SW 1271 (cell line): Measurements from ENCODE around the gene LRMDA.
"Not testable (repeated sequence)": the region's sequence is repeated elsewhere in the genome, so short reads cannot be mapped to it uniquely, and the experiment has no call there.

ENCODE experiments used
- DNase-seq, 2 experiments: peaks; one replicate each; lab custom pipeline; 2025; lab: John Stamatoyannopoulos, UW

LRMDA gene

DNA sequence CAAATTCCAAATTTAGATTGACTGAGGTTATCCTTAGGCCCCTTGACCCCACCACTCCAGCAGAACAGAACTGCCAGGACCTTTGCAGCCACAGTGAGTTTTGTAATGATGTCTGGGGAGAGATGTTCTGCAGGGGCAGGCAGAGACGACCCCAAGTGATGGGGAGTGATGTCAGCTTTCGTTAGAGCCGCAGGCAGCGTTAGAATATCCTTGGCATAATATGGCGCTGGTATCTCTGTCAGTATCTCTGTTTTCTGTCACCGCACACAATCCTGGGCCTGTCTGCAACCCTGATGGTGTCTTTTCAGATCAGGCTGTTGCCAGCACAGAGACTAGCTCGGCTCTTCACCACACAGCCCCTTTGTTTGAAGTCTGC lies 1122.6 kb downstream of the LRMDA start:
- no peak for DNase-seq

DNA sequence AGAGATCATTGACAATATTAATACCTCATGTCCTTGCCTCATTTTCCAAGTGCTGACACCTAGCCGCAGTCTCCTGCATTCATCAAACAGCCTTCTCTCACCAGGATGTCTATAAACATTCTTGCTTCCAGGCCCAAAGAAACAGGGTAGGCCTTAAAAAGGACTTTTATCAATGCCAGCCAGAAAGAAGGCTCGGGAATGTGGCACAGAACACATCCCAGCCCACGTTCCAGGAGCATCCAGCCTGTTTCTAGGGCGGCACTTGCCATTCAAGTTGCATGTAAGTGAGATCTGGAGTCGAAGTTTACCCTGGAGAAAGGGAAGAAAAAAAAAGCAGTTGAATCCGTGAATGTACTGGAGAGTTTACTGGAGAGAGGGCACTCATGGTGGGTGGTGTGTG lies 1123.1 kb downstream of the LRMDA start:
- DNase-seq = no peak

DNA sequence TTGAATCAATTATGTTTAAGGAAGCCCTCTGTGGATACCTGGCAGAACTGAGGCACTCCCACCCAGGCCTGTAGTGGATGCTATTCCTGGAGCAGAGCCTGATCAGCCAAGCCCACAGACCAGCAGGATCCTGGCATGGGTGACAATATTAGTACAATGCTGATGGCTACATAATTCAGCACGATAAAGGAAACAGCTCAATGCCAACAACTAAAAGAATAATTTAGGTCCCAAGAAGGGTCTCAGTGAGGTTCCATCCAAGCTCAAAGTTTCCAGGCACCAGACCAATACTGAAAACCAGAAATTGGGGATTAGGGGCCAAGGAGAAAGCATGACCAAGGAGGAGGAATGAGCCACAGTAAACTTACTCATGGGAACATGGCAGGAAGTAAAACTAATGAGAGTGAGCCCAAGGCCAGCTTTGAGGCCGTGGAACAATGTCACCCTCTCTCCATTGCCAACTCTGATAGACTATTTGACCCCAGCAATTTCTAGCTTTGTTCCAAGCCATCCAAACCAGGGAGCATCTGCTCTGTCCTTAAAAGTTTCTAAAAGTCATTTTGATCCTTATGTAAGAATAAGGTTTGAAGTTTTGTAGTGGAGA lies 1123.7 kb downstream of the LRMDA start:
- no peak for DNase-seq

DNA sequence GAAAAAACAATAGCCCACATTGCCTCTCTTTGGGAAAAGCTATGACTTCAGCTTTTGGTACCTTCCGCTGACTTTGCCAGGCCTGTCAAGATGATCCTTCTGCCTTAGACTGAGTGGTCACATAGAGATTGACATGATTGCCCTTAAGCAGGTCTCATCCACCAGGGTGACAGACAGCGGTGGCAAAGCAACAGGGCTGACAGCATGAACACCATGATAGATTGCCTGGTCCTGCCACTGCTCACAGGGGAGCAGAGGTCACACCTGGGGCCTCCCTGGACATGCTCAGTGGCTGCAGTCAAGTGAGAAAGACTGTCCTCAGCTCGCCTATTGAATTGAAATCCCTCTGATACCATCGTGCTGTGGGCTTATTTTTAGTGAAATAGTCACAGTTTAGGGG lies 1125.9 kb downstream of the LRMDA start:
- DNase-seq = no peak

DNA sequence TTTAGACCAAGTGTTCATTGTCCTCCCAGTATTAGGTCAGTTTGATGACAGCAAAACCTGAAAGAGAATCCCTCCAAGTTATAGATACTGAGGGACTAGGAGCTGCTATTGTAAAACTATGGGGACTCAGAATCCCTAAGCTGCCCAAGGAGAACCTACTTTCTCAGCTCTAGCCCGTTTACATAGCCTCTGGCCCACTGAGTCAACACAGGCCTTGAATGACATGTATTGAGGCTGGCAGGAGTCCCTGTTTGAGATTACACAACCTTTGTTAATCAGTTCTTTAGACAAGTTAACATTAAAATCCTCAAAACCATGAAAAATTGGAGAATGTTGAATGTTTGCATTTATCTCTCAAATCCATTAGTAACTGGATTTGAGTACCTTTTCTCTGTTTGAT lies 1127.2 kb downstream of the LRMDA start:
- DNase-seq = no peak

DNA sequence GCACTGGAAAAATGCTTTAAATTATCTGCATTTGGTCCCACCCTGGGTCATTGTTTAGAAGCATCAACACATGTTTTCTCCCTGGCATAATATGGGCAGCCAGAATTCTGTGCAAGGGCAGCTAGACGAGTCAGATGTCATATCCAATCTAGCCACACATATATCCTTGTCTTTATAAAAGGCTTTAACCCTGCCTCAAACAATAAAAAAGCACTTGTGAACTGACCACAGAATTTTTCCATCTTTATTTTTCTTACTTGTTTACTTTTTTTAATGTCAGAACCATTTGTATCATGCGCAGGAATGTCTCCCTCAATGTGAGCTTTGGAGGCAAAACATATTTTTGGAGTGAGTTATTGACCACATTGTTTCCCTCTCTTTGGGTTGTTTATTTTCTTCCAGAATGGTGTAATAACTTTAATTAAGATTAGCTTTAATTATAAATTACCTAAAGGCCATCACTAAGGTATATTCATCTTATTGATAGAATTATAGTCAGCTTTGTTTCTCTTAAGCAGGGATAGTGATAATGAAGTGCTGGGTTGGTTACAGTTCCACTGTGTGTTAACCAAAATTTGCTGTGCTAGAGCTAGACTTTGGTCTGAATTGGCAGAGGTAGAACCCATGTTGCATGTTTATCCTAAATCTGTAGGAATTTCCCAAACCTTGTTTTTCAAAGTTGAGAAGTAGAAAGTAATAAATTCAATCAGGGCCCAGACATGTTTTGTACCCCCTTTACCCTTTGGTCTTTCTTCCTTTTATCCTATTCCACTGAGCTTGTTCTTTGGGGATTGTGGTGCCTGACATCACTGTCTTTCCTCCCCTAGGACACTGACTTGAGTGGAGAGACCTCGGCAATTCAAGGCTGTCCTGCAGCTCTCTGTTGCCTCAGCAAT lies 1127.8 kb downstream of the LRMDA start:
- DNase-seq = no peak

DNA sequence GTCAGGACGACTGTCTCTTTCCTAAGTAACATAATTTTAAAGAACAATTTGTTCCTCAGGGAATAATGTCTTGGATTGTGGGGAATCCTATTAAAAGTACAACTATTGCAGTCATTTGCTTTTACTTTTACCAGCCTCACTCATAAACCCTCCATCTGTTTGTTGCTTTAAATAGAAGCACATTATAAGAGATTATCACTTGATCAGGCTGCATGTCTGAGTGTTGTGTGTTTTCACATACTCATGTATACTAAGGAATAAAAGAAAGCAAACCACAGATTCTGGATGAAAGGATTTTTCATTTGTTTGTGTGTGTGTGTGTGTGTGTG lies 1128.4 kb downstream of the LRMDA start:
- DNase-seq = no peak

DNA sequence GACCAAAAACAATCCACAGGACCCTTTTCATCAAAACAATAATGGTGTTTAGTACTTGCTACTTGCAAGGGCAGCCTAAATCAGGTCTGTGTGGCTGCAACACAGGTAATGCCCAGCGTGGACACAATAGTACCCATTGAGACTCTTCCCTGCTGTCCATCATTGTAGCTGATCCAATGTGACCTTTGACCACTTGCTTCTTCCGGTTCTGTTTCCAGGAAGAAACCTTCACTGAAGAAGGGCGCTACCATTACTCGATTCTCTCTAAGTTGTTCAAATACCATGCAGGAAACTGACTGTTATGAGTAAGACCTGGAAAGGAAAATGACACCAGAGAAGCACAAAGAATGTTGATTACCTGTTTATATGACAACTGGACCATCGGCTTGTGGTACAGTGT lies 1128.9 kb downstream of the LRMDA start:
- no peak for DNase-seq

DNA sequence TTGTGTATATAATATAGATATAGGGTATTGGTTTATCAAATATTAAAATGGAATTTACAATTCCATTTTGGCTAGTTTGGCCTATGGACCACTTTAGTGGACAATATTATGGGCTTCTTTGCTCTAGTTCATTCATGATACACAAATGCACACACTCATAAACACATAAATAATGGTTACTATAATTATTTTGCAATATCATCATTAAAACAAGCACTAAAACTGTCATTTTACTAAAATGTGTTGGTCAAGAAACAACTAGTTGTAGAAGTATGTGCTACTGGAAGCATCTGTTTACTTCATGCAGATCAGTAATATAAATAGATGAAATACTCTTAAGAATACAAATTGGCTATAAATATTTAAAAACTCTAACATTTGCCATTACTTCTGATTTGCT lies 1131.9 kb downstream of the LRMDA start:
- DNase-seq = no peak

DNA sequence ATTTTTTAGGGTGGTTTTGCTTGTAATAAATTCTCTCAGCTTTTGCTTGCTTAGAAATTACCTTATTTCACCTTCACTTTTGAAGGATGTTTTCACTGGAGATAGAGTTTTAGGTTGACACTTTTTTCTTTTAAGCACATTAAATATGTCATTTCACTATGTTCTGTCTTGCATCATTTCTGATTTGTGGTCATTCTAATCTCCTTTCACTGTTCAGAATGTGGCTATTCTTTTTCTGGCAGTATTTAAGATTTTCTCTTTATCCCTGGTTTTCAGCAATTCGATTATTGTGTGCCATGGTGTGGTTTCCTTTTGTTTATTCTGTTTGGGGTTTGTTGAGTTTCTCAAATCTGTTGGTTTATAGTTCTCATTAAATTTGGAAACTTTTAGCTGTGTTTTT lies 1140.6 kb downstream of the LRMDA start:
- no peak for DNase-seq

DNA sequence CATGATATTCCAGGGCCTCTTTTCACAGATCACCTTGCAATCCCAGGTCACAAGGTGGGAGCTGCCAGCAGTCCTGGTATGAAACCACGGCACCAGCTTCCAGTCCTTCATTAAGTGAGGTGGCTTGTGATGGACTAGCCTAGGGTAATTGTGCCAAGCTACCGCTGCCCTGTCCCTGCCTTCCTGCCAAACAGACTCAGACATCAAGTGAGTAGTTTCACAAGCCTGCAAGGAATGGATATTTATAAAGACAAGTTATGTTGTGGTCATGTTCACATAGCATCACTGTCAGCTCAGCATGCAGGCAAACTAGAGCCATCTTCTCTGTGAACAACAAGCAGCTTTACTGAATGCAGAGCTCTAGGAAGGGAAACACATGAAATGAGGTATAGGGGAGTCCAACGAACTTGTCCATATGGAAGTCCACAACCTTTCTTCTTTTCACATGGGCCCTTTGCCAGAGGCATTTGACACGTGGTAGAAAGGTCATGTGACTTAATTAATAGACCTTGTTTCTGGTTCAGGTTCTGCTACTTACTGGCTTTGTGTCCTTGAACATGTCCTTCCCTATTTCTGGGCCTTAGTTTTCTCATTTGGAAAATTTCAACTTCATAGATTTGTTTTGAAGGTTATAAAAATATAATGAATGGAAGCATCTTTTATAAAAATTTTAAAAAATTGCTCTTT lies 1145.0 kb downstream of the LRMDA start:
- no peak for DNase-seq

DNA sequence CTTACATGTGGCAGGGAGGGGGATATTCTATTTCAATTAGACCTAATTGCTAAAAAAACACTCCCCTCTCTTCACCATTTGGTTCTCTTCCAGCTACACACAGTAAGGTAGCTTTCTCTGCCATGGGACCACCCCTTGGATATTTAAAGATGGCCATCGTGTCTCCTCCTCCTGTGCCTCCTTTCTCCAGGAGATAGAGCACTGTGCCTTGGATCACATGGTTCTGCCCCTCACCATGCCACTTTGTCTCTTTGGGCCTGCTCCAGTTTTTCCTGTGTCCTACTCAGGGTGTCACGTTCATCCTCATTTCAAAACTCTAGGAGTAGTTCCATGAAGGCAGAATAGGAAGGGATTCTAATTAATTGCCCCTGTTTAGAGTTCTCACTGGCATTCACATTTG lies 1146.0 kb downstream of the LRMDA start:
- no peak for DNase-seq

DNA sequence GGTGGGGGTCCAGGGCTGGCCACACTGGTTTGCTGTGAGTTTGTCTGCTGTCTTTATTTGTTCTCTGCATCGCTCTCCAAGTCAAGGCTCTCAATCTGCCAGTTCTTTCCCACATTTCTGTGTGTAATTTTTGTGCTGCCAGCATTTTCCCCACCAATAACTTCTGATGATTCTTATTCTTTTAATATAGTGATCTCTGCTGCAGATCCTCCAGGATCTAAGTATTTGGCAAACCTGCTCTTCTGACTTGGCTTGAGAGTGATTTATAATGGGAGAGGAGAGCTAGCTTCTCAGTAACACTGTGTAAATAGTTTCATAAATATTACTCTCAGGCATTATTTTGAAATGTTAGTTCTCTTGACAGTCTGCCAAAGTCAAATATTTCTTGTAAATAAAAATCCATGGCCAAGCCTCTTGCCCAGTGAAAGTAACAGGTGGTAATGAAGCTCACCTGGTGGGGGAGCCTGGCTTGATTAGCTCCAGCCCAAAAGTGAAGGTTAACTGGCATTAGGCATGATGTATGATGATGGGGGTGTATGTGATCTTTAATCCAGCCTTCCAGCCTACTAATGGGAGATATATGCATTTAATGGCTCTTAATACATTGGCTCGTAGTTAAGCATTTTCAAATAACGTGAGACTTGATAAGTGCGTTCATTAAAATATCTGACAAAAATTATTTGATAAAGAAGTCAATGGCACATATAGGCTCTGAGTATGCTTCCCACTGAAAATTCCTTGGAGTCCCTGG lies 1150.3 kb downstream of the LRMDA start:
- no peak for DNase-seq

DNA sequence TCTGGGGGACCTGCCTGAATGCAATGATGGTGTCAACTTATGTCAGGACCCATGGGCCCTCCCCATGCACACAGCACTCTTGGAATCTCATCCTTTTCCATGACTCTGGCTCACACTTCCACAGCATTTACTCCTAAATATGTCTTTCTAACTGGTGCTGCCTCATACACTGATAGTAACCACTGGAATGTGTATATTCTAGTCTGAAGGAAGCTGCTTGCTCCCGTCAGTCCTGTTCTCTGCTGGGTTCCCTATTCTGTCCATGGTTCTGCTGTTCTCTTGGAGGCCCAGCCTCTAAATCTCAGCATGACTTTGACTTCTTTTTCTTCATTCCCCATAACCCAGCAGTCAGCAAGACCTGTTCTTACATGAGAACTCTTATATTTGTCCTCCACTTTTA lies 1151.1 kb downstream of the LRMDA start:
- no peak for DNase-seq

DNA sequence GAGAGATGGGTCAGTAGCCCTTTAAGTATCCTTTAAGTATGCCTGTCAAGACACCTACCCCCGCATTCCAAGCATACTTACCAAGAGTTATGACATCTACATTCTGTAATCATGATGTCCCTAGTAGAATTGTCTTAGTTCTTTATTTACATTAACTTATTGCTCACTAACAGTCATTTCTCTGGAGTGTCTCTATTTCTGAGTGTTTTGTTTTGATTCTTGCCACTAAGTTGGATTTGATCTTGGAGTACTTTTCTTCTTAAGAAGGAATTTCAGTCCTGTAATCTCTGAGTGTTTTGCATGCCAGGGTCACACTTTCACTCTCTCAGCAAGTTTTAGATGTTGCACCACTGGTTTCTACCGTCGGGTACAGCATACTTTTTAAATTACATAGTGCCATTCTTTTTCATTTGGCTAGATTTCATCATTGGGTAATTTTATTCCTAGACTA lies 1152.3 kb downstream of the LRMDA start:
- DNase-seq = peak; percentile 40 to 65

DNA sequence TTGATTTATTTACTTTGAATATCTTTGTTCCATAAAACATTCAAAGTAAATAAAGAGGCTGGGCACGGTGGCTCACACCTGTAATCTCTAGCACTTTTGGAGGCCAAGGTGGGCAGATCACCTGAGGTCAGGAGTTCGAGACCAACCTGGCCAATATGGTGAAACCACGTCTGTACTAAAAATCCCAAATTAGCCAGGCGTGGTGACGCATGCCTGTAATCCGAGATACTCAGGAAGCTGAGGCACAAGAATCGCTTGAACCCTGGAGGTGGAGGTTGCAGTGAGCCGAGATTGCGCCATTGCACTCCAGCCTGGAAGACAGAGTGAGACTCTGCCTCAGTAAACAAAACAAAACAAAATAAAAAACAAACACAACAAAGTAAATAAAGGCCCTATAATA lies 1153.0 kb downstream of the LRMDA start:
- DNase-seq = not testable (repeated sequence)
